ENCODE data around the gene NACC2. TPM values are rescaled to one million over a fixed set of nuclear protein-coding genes. Genes with fewer than 3 reads are reported as not detected.

The NACC2 gene
- total and polyA plus RNA-seq, 4 donors = 4.8 to 17.8 (median 8.8) TPM

DNA sequence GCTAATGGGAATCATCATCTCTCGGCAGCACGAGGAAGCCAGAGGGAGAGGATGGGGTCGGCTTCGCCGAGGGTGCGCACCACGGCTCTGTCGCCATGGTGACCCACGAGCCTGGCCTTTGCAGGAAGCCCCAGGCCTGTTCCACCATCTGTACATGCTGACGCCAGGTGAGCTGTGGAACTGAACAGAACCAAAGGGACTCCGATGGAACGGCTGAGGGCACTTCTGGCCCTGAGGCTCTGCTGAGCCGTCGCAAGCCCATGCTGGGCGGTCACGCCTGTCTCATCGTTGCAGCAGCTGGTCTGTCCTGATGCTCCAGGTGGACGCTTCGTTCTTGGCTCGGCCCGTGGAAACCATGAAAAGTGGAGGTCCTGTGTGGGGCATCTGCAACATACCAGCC, 99.3 kb downstream of the NACC2 start (continued):
- TF ChIP-seq, protein P1, sequence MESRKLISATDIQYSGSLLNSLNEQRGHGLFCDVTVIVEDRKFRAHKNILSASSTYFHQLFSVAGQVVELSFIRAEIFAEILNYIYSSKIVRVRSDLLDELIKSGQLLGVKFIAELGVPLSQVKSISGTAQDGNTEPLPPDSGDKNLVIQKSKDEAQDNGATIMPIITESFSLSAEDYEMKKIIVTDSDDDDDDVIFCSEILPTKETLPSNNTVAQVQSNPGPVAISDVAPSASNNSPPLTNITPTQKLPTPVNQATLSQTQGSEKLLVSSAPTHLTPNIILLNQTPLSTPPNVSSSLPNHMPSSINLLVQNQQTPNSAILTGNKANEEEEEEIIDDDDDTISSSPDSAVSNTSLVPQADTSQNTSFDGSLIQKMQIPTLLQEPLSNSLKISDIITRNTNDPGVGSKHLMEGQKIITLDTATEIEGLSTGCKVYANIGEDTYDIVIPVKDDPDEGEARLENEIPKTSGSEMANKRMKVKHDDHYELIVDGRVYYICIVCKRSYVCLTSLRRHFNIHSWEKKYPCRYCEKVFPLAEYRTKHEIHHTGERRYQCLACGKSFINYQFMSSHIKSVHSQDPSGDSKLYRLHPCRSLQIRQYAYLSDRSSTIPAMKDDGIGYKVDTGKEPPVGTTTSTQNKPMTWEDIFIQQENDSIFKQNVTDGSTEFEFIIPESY (IDR thresholded peaks at IDR 0.05) = no peak
- TF ChIP-seq JUND (IDR thresholded peaks at IDR 0.05) (no peak), YY1 (IDR thresholded peaks at IDR 0.05) (no peak), NR2F2 (IDR thresholded peaks at IDR 0.05) (no peak)

DNA sequence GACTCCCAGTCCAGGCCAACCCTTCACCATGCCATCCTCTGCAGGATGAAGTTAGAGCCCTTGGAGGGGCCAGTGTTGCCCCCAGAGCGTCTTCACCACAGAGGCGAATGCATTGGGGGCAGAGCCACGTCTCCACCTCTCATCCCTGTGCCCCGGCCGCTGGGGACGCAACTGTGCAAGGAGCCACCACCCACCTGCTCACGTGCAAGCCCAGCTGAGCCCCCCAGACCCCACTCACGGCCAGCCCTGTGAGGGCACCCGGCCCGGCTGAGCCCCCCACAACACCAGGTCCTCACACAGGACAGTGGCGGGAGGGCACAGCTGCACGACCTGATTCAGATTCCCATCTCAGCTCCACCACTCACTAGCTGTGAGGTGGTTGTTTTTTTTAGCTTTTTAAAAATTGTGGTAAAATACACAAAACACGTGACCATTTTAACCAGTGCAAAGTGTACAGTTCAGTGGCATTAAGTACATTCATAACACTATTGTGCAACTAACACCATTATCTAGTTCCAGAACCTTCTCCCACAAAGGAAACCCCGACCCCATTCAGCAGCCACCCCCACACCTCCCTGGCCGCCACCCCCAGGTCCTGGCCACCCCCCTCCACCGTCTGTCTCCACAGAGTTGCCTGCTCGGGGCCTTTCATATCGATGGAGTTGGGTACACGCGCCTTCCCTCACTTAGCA, 100.4 kb downstream of the NACC2 start:
- Histone ChIP-seq H3K27me3 (ENCODE audit: control insufficient read depth in 4 of 4, insufficient read depth in 4 of 4, low read length in 3 of 4) (no peaks in the 10 kb centered on the region), H3K36me3 (ENCODE audit: control insufficient read depth in 4 of 4, insufficient read depth in 3 of 4, low read depth in 1 of 4, low read length in 3 of 4) (no peaks in the 10 kb centered on the region), H3K4me1 (ENCODE audit: control insufficient read depth in 4 of 4, insufficient read depth in 4 of 4, low read length in 3 of 4) (peaks cover 19 to 51% (median 34%) of the 10 kb centered on the region in 4 donors), H3K27ac (ENCODE audit: low read depth in 1 of 2, low read length in 2 of 2) (peak overlapping the region; percentile 90 to 93), H3K4me3 (ENCODE audit: low read depth in 1 of 3, low read length in 3 of 3) (no peak overlapping the region), H3K9ac (ENCODE audit: low read depth in 1 of 2, low read length in 2 of 2) (no peak overlapping the region), H3K9me3 (ENCODE audit: control insufficient read depth in 4 of 4, low read length in 3 of 4) (no peaks in the 10 kb centered on the region)
- WGBS = 35% methylated on average over 20 of the region's 20 CpGs
- DNase-seq (ENCODE audit: low spot score) = no peak
- TF ChIP-seq NR2F2 (IDR thresholded peaks at IDR 0.05) (no peak), HNF4A (conservative IDR thresholded peaks at IDR 0.05) (peak in 1 of 2 donors; percentile 51), FOXA2 (IDR thresholded peaks at IDR 0.05) (peak; percentile 10), GABPA (IDR thresholded peaks at IDR 0.05 in 1 of 2, conservative IDR thresholded peaks at IDR 0.05 in 1 of 2) (no peak), RXRA (IDR thresholded peaks at IDR 0.05) (peak in 1 of 2 donors; percentile 83)

DNA sequence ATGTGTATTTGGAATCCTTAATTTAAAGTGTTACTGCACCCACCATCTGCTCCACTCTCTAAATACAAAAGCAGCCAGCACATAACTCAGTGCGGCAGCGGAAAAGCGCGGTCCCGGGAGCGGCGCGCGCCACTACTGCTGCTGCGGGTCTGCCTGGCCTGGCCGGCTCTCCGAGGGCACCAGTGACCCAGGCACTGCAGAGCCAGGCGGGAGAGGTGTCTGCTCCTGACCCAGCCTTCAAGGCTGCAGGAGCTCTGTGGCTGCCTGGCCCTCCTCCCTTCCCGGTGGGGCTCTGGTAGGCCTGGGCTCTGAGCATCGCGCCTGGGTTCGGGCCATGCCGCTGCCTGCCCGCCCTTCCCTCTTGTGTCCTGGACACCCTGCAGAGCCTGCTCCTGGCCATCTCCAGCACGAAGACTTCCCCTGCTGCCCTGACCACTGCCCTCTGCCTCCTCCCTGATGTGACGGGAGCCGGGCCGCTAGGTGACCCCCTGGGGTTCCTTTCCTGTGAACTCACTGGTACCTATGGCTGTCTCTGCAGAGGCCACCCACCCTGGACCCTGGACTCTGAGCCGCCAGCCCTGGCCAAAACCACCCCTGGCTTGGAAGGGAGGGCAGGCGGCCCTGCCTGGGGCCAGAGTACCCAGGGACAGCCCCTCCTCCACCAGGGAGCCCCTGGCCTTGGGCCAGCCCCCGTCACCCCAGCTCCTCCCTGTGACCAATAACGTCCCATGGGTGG, 101.2 kb downstream of the NACC2 start:
- peak; percentile 77 for DNase-seq (ENCODE audit: low spot score)
- WGBS = 61% methylated on average over 27 of the region's 27 CpGs
- TF ChIP-seq HNF4A (conservative IDR thresholded peaks at IDR 0.05) (peak; percentile 93 to 95), RXRA (IDR thresholded peaks at IDR 0.05) (peak; percentile 87 to 92), RAD21 (IDR thresholded peaks at IDR 0.05) (peak in 1 of 2 donors; percentile 38), HNF4G (IDR thresholded peaks at IDR 0.05) (peak; percentile 83), JUND (IDR thresholded peaks at IDR 0.05) (no peak), GABPA (IDR thresholded peaks at IDR 0.05 in 1 of 2, conservative IDR thresholded peaks at IDR 0.05 in 1 of 2) (no peak), FOXA1 (IDR thresholded peaks at IDR 0.05) (peak; percentile 25), NR2F2 (IDR thresholded peaks at IDR 0.05) (peak; percentile 16), SP1 (IDR thresholded peaks at IDR 0.05) (peak; percentile 93), EGR1 (IDR thresholded peaks at IDR 0.05; ENCODE audit: low read depth in 2 of 2) (no peak), TAF1 (conservative IDR thresholded peaks at IDR 0.05) (no peak), FOXA2 (IDR thresholded peaks at IDR 0.05) (no peak), YY1 (IDR thresholded peaks at IDR 0.05) (peak; percentile 46)
- TF ChIP-seq, protein P2, sequence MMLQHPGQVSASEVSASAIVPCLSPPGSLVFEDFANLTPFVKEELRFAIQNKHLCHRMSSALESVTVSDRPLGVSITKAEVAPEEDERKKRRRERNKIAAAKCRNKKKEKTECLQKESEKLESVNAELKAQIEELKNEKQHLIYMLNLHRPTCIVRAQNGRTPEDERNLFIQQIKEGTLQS (IDR thresholded peaks at IDR 0.05) = no peak
- TF ChIP-seq, protein P3, sequence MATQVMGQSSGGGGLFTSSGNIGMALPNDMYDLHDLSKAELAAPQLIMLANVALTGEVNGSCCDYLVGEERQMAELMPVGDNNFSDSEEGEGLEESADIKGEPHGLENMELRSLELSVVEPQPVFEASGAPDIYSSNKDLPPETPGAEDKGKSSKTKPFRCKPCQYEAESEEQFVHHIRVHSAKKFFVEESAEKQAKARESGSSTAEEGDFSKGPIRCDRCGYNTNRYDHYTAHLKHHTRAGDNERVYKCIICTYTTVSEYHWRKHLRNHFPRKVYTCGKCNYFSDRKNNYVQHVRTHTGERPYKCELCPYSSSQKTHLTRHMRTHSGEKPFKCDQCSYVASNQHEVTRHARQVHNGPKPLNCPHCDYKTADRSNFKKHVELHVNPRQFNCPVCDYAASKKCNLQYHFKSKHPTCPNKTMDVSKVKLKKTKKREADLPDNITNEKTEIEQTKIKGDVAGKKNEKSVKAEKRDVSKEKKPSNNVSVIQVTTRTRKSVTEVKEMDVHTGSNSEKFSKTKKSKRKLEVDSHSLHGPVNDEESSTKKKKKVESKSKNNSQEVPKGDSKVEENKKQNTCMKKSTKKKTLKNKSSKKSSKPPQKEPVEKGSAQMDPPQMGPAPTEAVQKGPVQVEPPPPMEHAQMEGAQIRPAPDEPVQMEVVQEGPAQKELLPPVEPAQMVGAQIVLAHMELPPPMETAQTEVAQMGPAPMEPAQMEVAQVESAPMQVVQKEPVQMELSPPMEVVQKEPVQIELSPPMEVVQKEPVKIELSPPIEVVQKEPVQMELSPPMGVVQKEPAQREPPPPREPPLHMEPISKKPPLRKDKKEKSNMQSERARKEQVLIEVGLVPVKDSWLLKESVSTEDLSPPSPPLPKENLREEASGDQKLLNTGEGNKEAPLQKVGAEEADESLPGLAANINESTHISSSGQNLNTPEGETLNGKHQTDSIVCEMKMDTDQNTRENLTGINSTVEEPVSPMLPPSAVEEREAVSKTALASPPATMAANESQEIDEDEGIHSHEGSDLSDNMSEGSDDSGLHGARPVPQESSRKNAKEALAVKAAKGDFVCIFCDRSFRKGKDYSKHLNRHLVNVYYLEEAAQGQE (IDR thresholded peaks at IDR 0.05) = peak; percentile 71
- TF ChIP-seq, protein P4, sequence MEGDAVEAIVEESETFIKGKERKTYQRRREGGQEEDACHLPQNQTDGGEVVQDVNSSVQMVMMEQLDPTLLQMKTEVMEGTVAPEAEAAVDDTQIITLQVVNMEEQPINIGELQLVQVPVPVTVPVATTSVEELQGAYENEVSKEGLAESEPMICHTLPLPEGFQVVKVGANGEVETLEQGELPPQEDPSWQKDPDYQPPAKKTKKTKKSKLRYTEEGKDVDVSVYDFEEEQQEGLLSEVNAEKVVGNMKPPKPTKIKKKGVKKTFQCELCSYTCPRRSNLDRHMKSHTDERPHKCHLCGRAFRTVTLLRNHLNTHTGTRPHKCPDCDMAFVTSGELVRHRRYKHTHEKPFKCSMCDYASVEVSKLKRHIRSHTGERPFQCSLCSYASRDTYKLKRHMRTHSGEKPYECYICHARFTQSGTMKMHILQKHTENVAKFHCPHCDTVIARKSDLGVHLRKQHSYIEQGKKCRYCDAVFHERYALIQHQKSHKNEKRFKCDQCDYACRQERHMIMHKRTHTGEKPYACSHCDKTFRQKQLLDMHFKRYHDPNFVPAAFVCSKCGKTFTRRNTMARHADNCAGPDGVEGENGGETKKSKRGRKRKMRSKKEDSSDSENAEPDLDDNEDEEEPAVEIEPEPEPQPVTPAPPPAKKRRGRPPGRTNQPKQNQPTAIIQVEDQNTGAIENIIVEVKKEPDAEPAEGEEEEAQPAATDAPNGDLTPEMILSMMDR (IDR thresholded peaks at IDR 0.05; ENCODE audit: low read depth, low read length, missing input control) = no peak
- TF ChIP-seq, protein P5, sequence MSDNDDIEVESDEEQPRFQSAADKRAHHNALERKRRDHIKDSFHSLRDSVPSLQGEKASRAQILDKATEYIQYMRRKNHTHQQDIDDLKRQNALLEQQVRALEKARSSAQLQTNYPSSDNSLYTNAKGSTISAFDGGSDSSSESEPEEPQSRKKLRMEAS (IDR thresholded peaks at IDR 0.05) = peak; percentile 52
- TF ChIP-seq, protein P1 (IDR thresholded peaks at IDR 0.05) = no peak

More for the DNA sequence above, 101.2 kb downstream of the NACC2 start:
- H3K27ac ChIP-seq (ENCODE audit: low read depth in 1 of 2, low read length in 2 of 2) = peak overlapping the region; percentile 90 to 93
- peak overlapping the region in 1 of 2 donors; percentile 17 for H3K9ac ChIP-seq (ENCODE audit: low read depth in 1 of 2, low read length in 2 of 2)
- peaks cover 19 to 51% (median 34%) of the 10 kb centered on the region in 4 donors for H3K4me1 ChIP-seq (ENCODE audit: control insufficient read depth in 4 of 4, insufficient read depth in 4 of 4, low read length in 3 of 4)
- no peaks in the 10 kb centered on the region for H3K27me3 ChIP-seq (ENCODE audit: control insufficient read depth in 4 of 4, insufficient read depth in 4 of 4, low read length in 3 of 4)
- H3K36me3 ChIP-seq (ENCODE audit: control insufficient read depth in 4 of 4, insufficient read depth in 3 of 4, low read depth in 1 of 4, low read length in 3 of 4) = no peaks in the 10 kb centered on the region
- H3K9me3 ChIP-seq (ENCODE audit: control insufficient read depth in 4 of 4, low read length in 3 of 4) = no peaks in the 10 kb centered on the region
- no peak overlapping the region for H3K4me3 ChIP-seq (ENCODE audit: low read depth in 1 of 3, low read length in 3 of 3)

All from liver (tissue), 9 donors.